ENCODE results near the gene ABLIM2. TPM values are rescaled to one million over a fixed set of nuclear protein-coding genes. Genes with fewer than 3 reads are reported as not detected.
A peak's percentile ranks its signal among the peaks of the same experiment; 100 is the strongest.

The ABLIM2 gene
- total and polyA plus RNA-seq, 2 of the 8 experiments (the other 6 are each of a cell fraction or from before 2014, with no cell fraction given) = 2.8 to 3.0 TPM

GRCh38 chr4:8128100-8128856 is 30.3 kb downstream of the ABLIM2 start:
- no peak for DNase-seq (ENCODE audit: low read depth in 1 of 2, low spot score in 2 of 2)
- Histone ChIP-seq H2BK120ac (replicated peaks; ENCODE audit: low read depth, low read length) (no peak overlapping the region), H2AFZ (ENCODE audit: low read length) (no peak overlapping the region), H4K5ac (ENCODE audit: insufficient read length, low read depth, low read length) (no peak overlapping the region), H3K9me3 (ENCODE audit: insufficient read depth in 2 of 2, low read depth in 1 of 2, low read length in 1 of 2) (no peaks in the 10 kb centered on the region), H3K9ac (replicated peaks in 1 of 4; ENCODE audit: extremely low read depth in 1 of 4, low read depth in 3 of 4, low read length in 3 of 4) (no peak overlapping the region), H3K56ac (replicated peaks; ENCODE audit: insufficient read length, low read depth, low read length) (no peak overlapping the region), H3K14ac (ENCODE audit: insufficient read length) (no peak overlapping the region), H3K4me2 (ENCODE audit: insufficient read depth in 1 of 2, low read depth in 2 of 2, low read length in 2 of 2) (0 out of 4 replicates have a peak overlapping the region, but pooled peaks of 1 of the 2 experiments have one; percentile 17), H3K4me3 (ENCODE audit: extremely low read depth in 1 of 4, insufficient read depth in 2 of 4, low read depth in 3 of 4, low read length in 4 of 4) (no peak overlapping the region), H2BK12ac (ENCODE audit: low read depth, low read length) (no peak overlapping the region), H3K23me2 (ENCODE audit: low read depth, low read length) (no peaks in the 10 kb centered on the region), H3K27ac (ENCODE audit: low read depth, low read length) (no peak overlapping the region), H3K79me1 (ENCODE audit: low read depth, low read length) (no peaks in the 10 kb centered on the region), H2BK5ac (ENCODE audit: low read depth, low read length) (no peak overlapping the region), H2AK5ac (ENCODE audit: low read depth, low read length) (no peak overlapping the region), H4K20me1 (replicated peaks in 1 of 2; ENCODE audit: control insufficient read depth in 1 of 2, insufficient read depth in 2 of 2, low read length in 2 of 2) (no peaks in the 10 kb centered on the region), H3K27me3 (replicated peaks in 1 of 4; ENCODE audit: control insufficient read depth in 3 of 4, extremely low read depth in 1 of 4, insufficient read depth in 3 of 4, low read length in 3 of 4) (no peaks in the 10 kb centered on the region), H3K4me1 (replicated peaks in 1 of 4; ENCODE audit: control insufficient read depth in 3 of 4, insufficient read depth in 4 of 4, low read length in 3 of 4) (peaks cover 0 to 14% (median 5%) of the 10 kb centered on the region in 4 experiments; a peak in 5 of 7 replicates), H3K4ac (replicated peaks; ENCODE audit: insufficient read length, low read depth, low read length) (no peak overlapping the region), H2BK20ac (ENCODE audit: low read length) (no peak overlapping the region), H4K8ac (ENCODE audit: extremely low read depth, insufficient read depth, low read length) (no peak overlapping the region), H3K36me3 (ENCODE audit: control insufficient read depth in 2 of 4, insufficient read depth in 4 of 4, low read length in 3 of 4) (no peaks in the 10 kb centered on the region), H2BK15ac (ENCODE audit: low read length) (no peak overlapping the region), H3K18ac (ENCODE audit: extremely low read depth, low read length) (no peak overlapping the region), H3K23ac (ENCODE audit: insufficient read length) (no peak overlapping the region), H4K91ac (replicated peaks; ENCODE audit: insufficient read length, low read length) (no peak overlapping the region), H3K79me2 (ENCODE audit: control insufficient read depth in 1 of 2, insufficient read depth in 2 of 2, low read length in 2 of 2) (no peaks in the 10 kb centered on the region)
- ChIA-PET CTCF (ENCODE audit: partially characterized antibody) (interaction anchor here (1.0 to 2.2 kb wide), 9 partner anchors 10 to 274 kb away, joined by 3 to 9 read pairs (median 4); no protein-coding TSS in a partner anchor), POLR2A (ENCODE audit: partially characterized antibody) (interaction anchor here (0.7 to 1.3 kb wide), 3 partner anchors 11 to 89 kb away, joined by 3 to 4 read pairs (median 3); no protein-coding TSS in a partner anchor)
- FAIRE-seq = no peak
- WGBS, 2 experiments (ENCODE audit: extremely low coverage in 1 of 2, insufficient coverage in 1 of 2, insufficient read length in 1 of 2, insufficient replicate concordance in 2 of 2, low coverage in 1 of 2, low lambda C conversion rate in 2 of 2, missing lambda C conversion rate in 1 of 2) = 80% methylated on average over 19 of the region's 19 CpGs; no CpG with 5 or more reads in 1 of the 2 experiments
- TF ChIP-seq SP1 (IDR thresholded peaks at IDR 0.05; ENCODE audit: low read depth, low read length) = no peak
- TF ChIP-seq CHD2 (IDR thresholded peaks at IDR 0.05; ENCODE audit: low read length) = no peak
- peak; percentile 55; the same call in 1 of the 2 replicates for TF ChIP-seq SRF (IDR thresholded peaks at IDR 0.05; ENCODE audit: low read depth, low read length)
- TF ChIP-seq POU5F1 (IDR thresholded peaks at IDR 0.05; ENCODE audit: low read depth, low read length) = no peak
- TF ChIP-seq FOSL1 (IDR thresholded peaks at IDR 0.05; ENCODE audit: insufficient read depth, low read depth, low read length) = no peak
- TF ChIP-seq EZH2 (IDR thresholded peaks at IDR 0.05; ENCODE audit: low read depth, low read length, severe bottlenecking) = no peak
- 0 out of 3 replicates have a peak, but pooled peaks of 1 of the 2 experiments have one; percentile 4 for TF ChIP-seq POLR2A (IDR thresholded peaks at IDR 0.05; ENCODE audit: control extremely low read depth in 1 of 2, low read depth in 2 of 2, low read length in 2 of 2)
- TF ChIP-seq MAX (IDR thresholded peaks at IDR 0.05) = 0 out of 2 replicates have a peak, but pooled peaks have one; percentile 10
- TF ChIP-seq KDM5A (IDR thresholded peaks at IDR 0.05; ENCODE audit: low read length) = no peak
- TF ChIP-seq NRF1 (IDR thresholded peaks at IDR 0.05; ENCODE audit: low read depth, low read length) = no peak
- no peak for TF ChIP-seq BACH1 (IDR thresholded peaks at IDR 0.05; ENCODE audit: low read length)
- TF ChIP-seq TAF1 (IDR thresholded peaks at IDR 0.05; ENCODE audit: low read depth, low read length) = 0 out of 2 replicates have a peak, but pooled peaks have one; percentile 16
- TF ChIP-seq HDAC6 (IDR thresholded peaks at IDR 0.05; ENCODE audit: low read depth, low read length) = no peak

All from H1 (cell line).